HepG2 (cell line): ENCODE data around the gene CACNA1H. TPM values are rescaled to one million over a fixed set of nuclear protein-coding genes. Genes with fewer than 3 reads are reported as not detected.

Source experiments
- ATAD3A ChIP-seq: sonication (generic); formaldehyde crosslinking; IDR thresholded peaks from 2 replicates; pipeline ENCODE4 v1.4.0; 2020; ENCODE audit warnings: missing genetic modification reagents
- ATF7-NPFF ChIP-seq: sonication (generic); formaldehyde crosslinking; IDR thresholded peaks from 2 replicates; pipeline ENCODE4 v1.8.1; 2023; ENCODE audit warnings: mild to moderate bottlenecking, low read depth, missing genetic modification reagents, moderate library complexity
- CCAR2 ChIP-seq: fragments of 200-400 bp; formaldehyde crosslinking; optimal IDR thresholded peaks from 2 replicates; pipeline ENCODE3; 2018; ENCODE audit warnings: low read depth, mild to moderate bottlenecking, low read length, moderate library complexity
- KDM4B ChIP-seq: sonication (generic); formaldehyde crosslinking; IDR thresholded peaks from 2 replicates; pipeline ENCODE4 v1.4.0; 2020; ENCODE audit warnings: missing genetic modification reagents
- PPARG ChIP-seq: conservative IDR thresholded peaks from 2 replicates; pipeline ENCODE4 v1.6.1; 2016; ENCODE audit warnings: missing biosample characterization, missing genetic modification reagents
- SNAI1 ChIP-seq: sonication (generic); formaldehyde crosslinking; IDR thresholded peaks from 2 replicates; pipeline ENCODE4 v1.5.0; 2020; ENCODE audit warnings: mild to moderate bottlenecking, missing genetic modification reagents, borderline replicate concordance
- STAT5B ChIP-seq: sonication (generic); formaldehyde crosslinking; IDR thresholded peaks from 2 replicates; pipeline ENCODE4 v1.4.0; 2020; ENCODE audit warnings: missing genetic modification reagents
- TRIM24 ChIP-seq: sonication (generic); formaldehyde crosslinking; IDR thresholded peaks from 2 replicates; pipeline ENCODE4 v1.8.0; 2022; ENCODE audit warnings: mild to moderate bottlenecking, missing genetic modification reagents
- ZBTB3 ChIP-seq: sonication (generic); formaldehyde crosslinking; IDR thresholded peaks from 2 replicates; pipeline ENCODE4 v1.4.0; 2020; ENCODE audit warnings: low read depth, mild to moderate bottlenecking, moderate library complexity, missing genetic modification reagents, borderline replicate concordance
- ZFYVE20 ChIP-seq: sonication (generic); formaldehyde crosslinking; IDR thresholded peaks from 2 replicates; pipeline ENCODE4 v1.8.0; 2023; ENCODE audit warnings: low read depth, mild to moderate bottlenecking, moderate library complexity, missing genetic modification reagents, borderline replicate concordance
- ZNF256 ChIP-seq: sonication (generic); formaldehyde crosslinking; conservative IDR thresholded peaks from 2 replicates; pipeline ENCODE4 v1.4.0; 2020; ENCODE audit warnings: missing genetic modification reagents
- ZNF264 ChIP-seq: sonication (generic); formaldehyde crosslinking; IDR thresholded peaks from 2 replicates; pipeline ENCODE4 v1.4.0; 2020; ENCODE audit warnings: missing genetic modification reagents
- ZNF274 ChIP-seq: sonication (generic); formaldehyde crosslinking; IDR thresholded peaks from 2 replicates; pipeline ENCODE4 v1.5.1; 2020; ENCODE audit warnings: mild to moderate bottlenecking, missing genetic modification reagents
- ZNF431 ChIP-seq: sonication (generic); formaldehyde crosslinking; IDR thresholded peaks from 2 replicates; pipeline ENCODE4 v1.9.0; 2022; ENCODE audit warnings: missing genetic modification reagents, low read depth, mild to moderate bottlenecking, borderline replicate concordance
- ZNF569 ChIP-seq: sonication (generic); formaldehyde crosslinking; IDR thresholded peaks from 2 replicates; pipeline ENCODE4 v1.5.0; 2020; ENCODE audit warnings: mild to moderate bottlenecking, missing genetic modification reagents, moderate library complexity, borderline replicate concordance
- ZNF615 ChIP-seq: sonication (generic); formaldehyde crosslinking; IDR thresholded peaks from 2 replicates; pipeline ENCODE4 v1.5.0; 2020; ENCODE audit warnings: mild to moderate bottlenecking, missing genetic modification reagents, borderline replicate concordance
- ZNF766 ChIP-seq: sonication (generic); formaldehyde crosslinking; IDR thresholded peaks from 2 replicates; pipeline ENCODE4 v1.5.0; 2020; ENCODE audit warnings: missing genetic modification reagents, borderline replicate concordance
- polyA plus RNA-seq, 8 experiments: library from polyadenylated mRNA; depleted of rRNA in 3 of 8; stranded (reverse) in 7 of 8; unstranded in 1 of 8; fragments of >200 nt; fragmentation: Illumina TruSeq in 4 of 8; extraction: Trizol in 4 of 8; gene quantifications; 2 replicates each; pipeline versions ENCODE4 v1.2.1 to v1.2.3, GENCODE V29; 2011 to 2016; ENCODE audit warnings: low read depth in 4 of 8, missing spikeins in 1 of 8, mixed read lengths in 1 of 8; ENCODE audit not compliant: insufficient read depth in 1 of 8
- total RNA-seq, 5 experiments: library from RNA; depleted of rRNA; stranded (reverse); fragments of >200 nt; fragmentation: Illumina TruSeq; extraction: Trizol; gene quantifications; 2 replicates each; pipeline ENCODE4 v1.2.3, GENCODE V29; 2016; ENCODE audit warnings: low read depth in 1 of 5
- TF ChIP-seq, protein P1 (sequence below): sonication (generic); formaldehyde crosslinking; IDR thresholded peaks from 2 replicates; pipeline ENCODE4 v1.4.0; 2020; ENCODE audit warnings: mild to moderate bottlenecking, missing genetic modification reagents
- TF ChIP-seq, protein P2 (sequence below): sonication (generic); formaldehyde crosslinking; IDR thresholded peaks from 2 replicates; pipeline ENCODE4 v1.4.0; 2020; ENCODE audit warnings: missing genetic modification reagents, borderline replicate concordance
- TF ChIP-seq, protein P3 (sequence below): sonication (generic); formaldehyde crosslinking; IDR thresholded peaks from 2 replicates; pipeline ENCODE4 v1.5.1; 2020; ENCODE audit warnings: mild to moderate bottlenecking, missing genetic modification reagents, moderate library complexity
- TF ChIP-seq, protein P4 (sequence below): sonication (generic); formaldehyde crosslinking; IDR thresholded peaks from 2 replicates; pipeline ENCODE4 v1.4.0; 2020; ENCODE audit warnings: mild to moderate bottlenecking, missing genetic modification reagents
- TF ChIP-seq, protein P5 (sequence below): sonication (generic); formaldehyde crosslinking; IDR thresholded peaks from 2 replicates; pipeline ENCODE4 v1.4.0; 2020; ENCODE audit warnings: mild to moderate bottlenecking, missing genetic modification reagents

Gene CACNA1H
- total and polyA plus RNA-seq, 2 of the 13 experiments (the other 11 are each of a cell fraction or from before 2014, with no cell fraction given), result 0.40 to 1.8 TPM

DNA sequence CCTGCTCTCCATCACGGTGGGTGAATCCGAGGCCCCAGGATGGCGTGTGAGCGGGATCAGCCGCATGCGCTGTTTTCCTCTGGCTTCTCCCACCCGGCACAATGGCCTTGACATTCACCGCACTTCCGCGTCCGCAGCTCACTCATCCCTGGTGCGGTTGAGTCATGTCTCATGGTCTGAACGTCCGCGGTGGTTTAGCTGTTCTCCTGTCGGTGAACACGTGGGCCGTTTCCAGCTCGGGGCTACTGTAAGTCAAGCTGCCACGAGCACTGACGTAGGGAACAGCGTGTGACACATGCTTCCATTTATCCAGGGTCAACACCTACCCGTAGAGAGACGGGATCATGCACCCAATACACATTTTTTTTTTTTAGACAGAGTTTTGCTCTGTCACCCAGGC is 15.3 kb upstream of the CACNA1H start (continued):
- TF ChIP-seq CCAR2 (no peak), ATF7-NPFF (CRISPR knock-in tag) (no peak), ZNF264 (CRISPR knock-in tag) (no peak), STAT5B (CRISPR knock-in tag) (no peak), KDM4B (0 out of 2 replicates have a peak, but pooled peaks have one; percentile 18), PPARG (CRISPR knock-in tag) (no peak), ZNF431 (CRISPR knock-in tag) (no peak), ATAD3A (no peak), ZNF274 (CRISPR knock-in tag) (no peak), TRIM24 (CRISPR knock-in tag) (no peak), ZNF256 (CRISPR knock-in tag) (no peak), ZBTB3 (CRISPR knock-in tag) (no peak), ZNF766 (CRISPR knock-in tag) (no peak), ZNF569 (CRISPR knock-in tag) (no peak), SNAI1 (CRISPR knock-in tag) (no peak), ZFYVE20 (CRISPR knock-in tag) (no peak), ZNF615 (no peak)
- TF ChIP-seq, protein P1, sequence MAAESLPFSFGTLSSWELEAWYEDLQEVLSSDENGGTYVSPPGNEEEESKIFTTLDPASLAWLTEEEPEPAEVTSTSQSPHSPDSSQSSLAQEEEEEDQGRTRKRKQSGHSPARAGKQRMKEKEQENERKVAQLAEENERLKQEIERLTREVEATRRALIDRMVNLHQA (CRISPR knock-in tag), result no peak
- TF ChIP-seq, protein P2, sequence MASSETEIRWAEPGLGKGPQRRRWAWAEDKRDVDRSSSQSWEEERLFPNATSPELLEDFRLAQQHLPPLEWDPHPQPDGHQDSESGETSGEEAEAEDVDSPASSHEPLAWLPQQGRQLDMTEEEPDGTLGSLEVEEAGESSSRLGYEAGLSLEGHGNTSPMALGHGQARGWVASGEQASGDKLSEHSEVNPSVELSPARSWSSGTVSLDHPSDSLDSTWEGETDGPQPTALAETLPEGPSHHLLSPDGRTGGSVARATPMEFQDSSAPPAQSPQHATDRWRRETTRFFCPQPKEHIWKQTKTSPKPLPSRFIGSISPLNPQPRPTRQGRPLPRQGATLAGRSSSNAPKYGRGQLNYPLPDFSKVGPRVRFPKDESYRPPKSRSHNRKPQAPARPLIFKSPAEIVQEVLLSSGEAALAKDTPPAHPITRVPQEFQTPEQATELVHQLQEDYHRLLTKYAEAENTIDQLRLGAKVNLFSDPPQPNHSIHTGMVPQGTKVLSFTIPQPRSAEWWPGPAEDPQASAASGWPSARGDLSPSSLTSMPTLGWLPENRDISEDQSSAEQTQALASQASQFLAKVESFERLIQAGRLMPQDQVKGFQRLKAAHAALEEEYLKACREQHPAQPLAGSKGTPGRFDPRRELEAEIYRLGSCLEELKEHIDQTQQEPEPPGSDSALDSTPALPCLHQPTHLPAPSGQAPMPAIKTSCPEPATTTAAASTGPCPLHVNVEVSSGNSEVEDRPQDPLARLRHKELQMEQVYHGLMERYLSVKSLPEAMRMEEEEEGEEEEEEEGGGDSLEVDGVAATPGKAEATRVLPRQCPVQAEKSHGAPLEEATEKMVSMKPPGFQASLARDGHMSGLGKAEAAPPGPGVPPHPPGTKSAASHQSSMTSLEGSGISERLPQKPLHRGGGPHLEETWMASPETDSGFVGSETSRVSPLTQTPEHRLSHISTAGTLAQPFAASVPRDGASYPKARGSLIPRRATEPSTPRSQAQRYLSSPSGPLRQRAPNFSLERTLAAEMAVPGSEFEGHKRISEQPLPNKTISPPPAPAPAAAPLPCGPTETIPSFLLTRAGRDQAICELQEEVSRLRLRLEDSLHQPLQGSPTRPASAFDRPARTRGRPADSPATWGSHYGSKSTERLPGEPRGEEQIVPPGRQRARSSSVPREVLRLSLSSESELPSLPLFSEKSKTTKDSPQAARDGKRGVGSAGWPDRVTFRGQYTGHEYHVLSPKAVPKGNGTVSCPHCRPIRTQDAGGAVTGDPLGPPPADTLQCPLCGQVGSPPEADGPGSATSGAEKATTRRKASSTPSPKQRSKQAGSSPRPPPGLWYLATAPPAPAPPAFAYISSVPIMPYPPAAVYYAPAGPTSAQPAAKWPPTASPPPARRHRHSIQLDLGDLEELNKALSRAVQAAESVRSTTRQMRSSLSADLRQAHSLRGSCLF, result no peak
- TF ChIP-seq, protein P3, sequence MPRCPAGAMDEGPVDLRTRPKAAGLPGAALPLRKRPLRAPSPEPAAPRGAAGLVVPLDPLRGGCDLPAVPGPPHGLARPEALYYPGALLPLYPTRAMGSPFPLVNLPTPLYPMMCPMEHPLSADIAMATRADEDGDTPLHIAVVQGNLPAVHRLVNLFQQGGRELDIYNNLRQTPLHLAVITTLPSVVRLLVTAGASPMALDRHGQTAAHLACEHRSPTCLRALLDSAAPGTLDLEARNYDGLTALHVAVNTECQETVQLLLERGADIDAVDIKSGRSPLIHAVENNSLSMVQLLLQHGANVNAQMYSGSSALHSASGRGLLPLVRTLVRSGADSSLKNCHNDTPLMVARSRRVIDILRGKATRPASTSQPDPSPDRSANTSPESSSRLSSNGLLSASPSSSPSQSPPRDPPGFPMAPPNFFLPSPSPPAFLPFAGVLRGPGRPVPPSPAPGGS (CRISPR knock-in tag), result no peak
- TF ChIP-seq, protein P4, sequence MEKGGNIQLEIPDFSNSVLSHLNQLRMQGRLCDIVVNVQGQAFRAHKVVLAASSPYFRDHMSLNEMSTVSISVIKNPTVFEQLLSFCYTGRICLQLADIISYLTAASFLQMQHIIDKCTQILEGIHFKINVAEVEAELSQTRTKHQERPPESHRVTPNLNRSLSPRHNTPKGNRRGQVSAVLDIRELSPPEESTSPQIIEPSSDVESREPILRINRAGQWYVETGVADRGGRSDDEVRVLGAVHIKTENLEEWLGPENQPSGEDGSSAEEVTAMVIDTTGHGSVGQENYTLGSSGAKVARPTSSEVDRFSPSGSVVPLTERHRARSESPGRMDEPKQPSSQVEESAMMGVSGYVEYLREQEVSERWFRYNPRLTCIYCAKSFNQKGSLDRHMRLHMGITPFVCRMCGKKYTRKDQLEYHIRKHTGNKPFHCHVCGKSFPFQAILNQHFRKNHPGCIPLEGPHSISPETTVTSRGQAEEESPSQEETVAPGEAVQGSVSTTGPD, result no peak
- TF ChIP-seq, protein P5, sequence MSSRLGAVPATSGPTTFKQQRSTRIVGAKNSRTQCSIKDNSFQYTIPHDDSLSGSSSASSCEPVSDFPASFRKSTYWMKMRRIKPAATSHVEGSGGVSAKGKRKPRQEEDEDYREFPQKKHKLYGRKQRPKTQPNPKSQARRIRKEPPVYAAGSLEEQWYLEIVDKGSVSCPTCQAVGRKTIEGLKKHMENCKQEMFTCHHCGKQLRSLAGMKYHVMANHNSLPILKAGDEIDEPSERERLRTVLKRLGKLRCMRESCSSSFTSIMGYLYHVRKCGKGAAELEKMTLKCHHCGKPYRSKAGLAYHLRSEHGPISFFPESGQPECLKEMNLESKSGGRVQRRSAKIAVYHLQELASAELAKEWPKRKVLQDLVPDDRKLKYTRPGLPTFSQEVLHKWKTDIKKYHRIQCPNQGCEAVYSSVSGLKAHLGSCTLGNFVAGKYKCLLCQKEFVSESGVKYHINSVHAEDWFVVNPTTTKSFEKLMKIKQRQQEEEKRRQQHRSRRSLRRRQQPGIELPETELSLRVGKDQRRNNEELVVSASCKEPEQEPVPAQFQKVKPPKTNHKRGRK (CRISPR knock-in tag), result no peak
